Fibroblast of villous mesenchyme (primary cell): Measurements from ENCODE around the gene TLK2. TPM values are rescaled to one million over a fixed set of nuclear protein-coding genes. Genes with fewer than 3 reads are reported as not detected.

ENCODE experiments used
- DNase-seq: peaks from one replicate; pipeline ENCODE4 v3.0.0-alpha.2; 2010; ENCODE audit warnings: low read depth
- H3K4me3 ChIP-seq: 2 replicates; pipeline ENCODE4 v1.5.1; 2011; ENCODE audit warnings: low read depth, mild to moderate bottlenecking, low read length
- CTCF ChIP-seq: IDR thresholded peaks from 2 replicates; pipeline ENCODE4 v1.5.1; 2012; ENCODE audit warnings: low read depth, mild to moderate bottlenecking, low read length; ENCODE audit not compliant: insufficient read depth
- small RNA-seq: library from RNA; depleted of rRNA; stranded (forward); fragments of <200 nt; gene quantifications from one replicate; pipeline ENCODE3, GENCODE V24; 2012
- total RNA-seq: library from RNA; depleted of rRNA; stranded (reverse); fragments of >200 nt; gene quantifications from 2 replicates; pipeline ENCODE4 v1.2.3, GENCODE V29; 2012

Gene TLK2
- total RNA-seq, 1 donor, result 60.0 TPM

- no peak for TF ChIP-seq CTCF
- DNase-seq, result no peak
- no peak overlapping the region for H3K4me3 ChIP-seq
Observed at GRCh38 chr17:62657145-62657665, 178.6 kb downstream of the TLK2 start.

- TF ChIP-seq CTCF, result no peak
- no peak overlapping the region for H3K4me3 ChIP-seq
Observed at GRCh38 chr17:62657690-62658089, 179.1 kb downstream of the TLK2 start.

DNA sequence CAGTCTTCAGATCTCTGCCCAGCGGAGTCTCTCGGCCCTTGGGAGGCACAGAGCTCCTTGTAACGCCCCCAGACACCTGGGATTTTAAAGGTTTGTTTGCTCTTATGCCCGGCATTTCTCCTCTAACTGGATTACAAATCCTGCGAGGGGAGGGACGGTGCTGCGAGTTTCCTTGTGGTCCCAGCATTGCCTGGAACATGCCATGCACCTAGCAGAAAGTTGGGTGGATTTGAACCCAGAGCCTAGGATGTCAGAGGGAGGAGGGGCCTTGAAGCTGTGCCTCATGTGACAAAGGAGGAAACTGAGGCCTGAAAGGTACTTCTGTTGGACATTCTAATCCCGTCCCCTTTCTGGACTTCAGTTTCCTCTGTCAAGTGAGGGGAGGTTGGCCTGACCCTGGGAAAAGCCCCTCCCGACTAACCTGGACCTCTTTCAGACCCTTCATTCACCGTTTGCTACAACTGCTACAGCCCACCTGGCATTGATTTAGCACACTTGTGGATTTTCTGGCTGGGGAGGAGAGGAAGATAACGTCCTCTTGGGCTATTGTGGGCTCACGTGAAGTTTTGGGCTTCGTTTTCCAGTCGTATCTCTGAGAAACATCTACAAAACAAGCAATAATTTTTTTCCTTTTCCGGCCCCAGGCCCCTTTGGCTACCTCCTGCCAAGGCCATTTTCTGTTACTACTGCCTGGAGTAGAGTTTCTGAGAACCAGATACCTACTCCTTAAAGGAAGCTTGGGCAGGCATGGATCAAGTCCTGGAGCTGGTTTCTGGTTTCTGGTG is 179.7 kb downstream of the TLK2 start:
- H3K4me3 ChIP-seq, result no peak overlapping the region
- TF ChIP-seq CTCF, result no peak
- peak; percentile 26 for DNase-seq

More at GRCh38 chr17:62657690-62658089, 179.1 kb downstream of the TLK2 start:
- DNase-seq, result no peak

DNA sequence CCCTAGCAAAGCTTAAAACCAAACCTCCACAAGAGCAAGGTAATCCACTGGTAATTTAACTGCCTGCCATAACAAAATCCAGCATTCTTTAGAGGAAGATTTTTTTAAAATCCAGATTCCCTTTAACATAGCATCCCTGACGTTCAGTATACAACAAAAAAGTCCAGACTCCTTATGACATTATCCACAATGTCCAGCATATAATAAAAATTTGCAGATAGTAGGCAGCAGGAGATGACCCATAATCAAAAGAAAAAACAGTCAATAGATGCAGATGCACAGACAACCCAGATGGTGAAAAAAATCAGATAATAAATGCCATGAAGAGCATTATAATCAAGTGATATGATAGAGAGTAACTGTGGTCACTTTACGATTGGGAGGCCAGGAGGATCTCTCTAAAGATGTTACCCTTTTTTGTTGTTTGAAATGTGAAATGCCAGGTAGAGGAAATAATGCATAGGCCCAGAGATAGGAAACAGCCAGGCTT is 182.0 kb downstream of the TLK2 start:
- no peak for DNase-seq
- TF ChIP-seq CTCF, result no peak
- no peak overlapping the region for H3K4me3 ChIP-seq

DNA sequence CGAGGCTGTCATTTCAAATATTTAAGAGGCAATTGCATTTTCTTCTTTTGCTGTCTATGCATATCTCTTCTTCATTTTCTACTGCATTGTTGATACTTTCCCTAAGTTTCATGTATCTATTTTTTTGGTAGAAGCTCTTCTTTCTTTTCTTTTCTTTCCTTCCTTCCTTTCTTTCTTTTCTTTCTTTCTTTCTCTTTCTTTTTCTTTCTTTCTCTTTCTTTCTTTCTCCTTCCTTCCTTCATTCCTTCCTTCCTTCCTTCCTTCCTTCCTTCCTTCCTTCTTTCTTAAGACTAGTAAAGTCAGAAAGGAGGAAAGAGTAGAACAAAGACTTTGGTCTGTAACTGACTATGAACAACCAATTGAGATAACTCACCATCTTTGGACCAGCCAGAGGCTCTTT is 182.7 kb downstream of the TLK2 start:
- TF ChIP-seq CTCF, result no peak
- H3K4me3 ChIP-seq, result no peak overlapping the region
- DNase-seq, result no peak

- DNase-seq, result no peak
- H3K4me3 ChIP-seq, result no peak overlapping the region
- TF ChIP-seq CTCF, result no peak
Observed at GRCh38 chr17:62662855-62663254, 184.2 kb downstream of the TLK2 start.

Small RNA genes lying within 50 kb of the gene (small RNA-seq; reads per million reads assigned to genes)
- not detected for gene RF00019

Other genes starting within 250 kb of the TLK2 start
- gene EFCAB3, start 98.3 kb upstream of the TLK2 start, total RNA-seq, result not detected in 2 replicates
- gene METTL2A, start 54.9 kb upstream of the TLK2 start, total RNA-seq, result 22.2 and 29.4 TPM in 2 replicates
- 336 and 369 TPM in 2 replicates for gene MRC2, start 148.8 kb downstream of the TLK2 start, total RNA-seq